Measurements from ENCODE around the gene HOXB7. TPM values are rescaled to one million over a fixed set of nuclear protein-coding genes. Genes with fewer than 3 reads are reported as not detected.
A peak's percentile ranks its signal among the peaks of the same experiment; 100 is the strongest.

The HOXB7 gene
- total RNA-seq: 0.54 TPM

GRCh38 chr17:48610282-48611211 is at the start of gene HOXB7:
Gene HOXB7 (minus strand): TSS chr17:48611017. CDS start chr17:48610918, 99 bp downstream.
- peak in 1 of 3 donors; percentile 39 for DNase-seq (ENCODE audit: low read depth in 2 of 3, low spot score in 2 of 3)

GRCh38 chr17:48655913-48656312 is 45.1 kb upstream of the HOXB7 start:
- DNase-seq (ENCODE audit: low read depth in 2 of 3, low spot score in 2 of 3): no peak

GRCh38 chr17:48649741-48650140 is 38.9 kb upstream of the HOXB7 start:
- DNase-seq (ENCODE audit: low read depth in 2 of 3, low spot score in 2 of 3): no peak

GRCh38 chr17:48647963-48648245 is 37.1 kb upstream of the HOXB7 start:
- DNase-seq (ENCODE audit: low read depth in 2 of 3, low spot score in 2 of 3): no peak

- no peak for DNase-seq (ENCODE audit: low read depth in 2 of 3, low spot score in 2 of 3)
Measured at GRCh38 chr17:48647103-48647962, 36.5 kb upstream of the HOXB7 start.

- no peak for DNase-seq (ENCODE audit: low read depth in 2 of 3, low spot score in 2 of 3)
Measured at GRCh38 chr17:48646183-48647102, 35.6 kb upstream of the HOXB7 start.

- DNase-seq (ENCODE audit: low read depth in 2 of 3, low spot score in 2 of 3): no peak
Measured at GRCh38 chr17:48645639-48646182, 34.9 kb upstream of the HOXB7 start.

GRCh38 chr17:48644910-48645557 is 34.2 kb upstream of the HOXB7 start:
- no peak for DNase-seq (ENCODE audit: low read depth in 2 of 3, low spot score in 2 of 3)

GRCh38 chr17:48644159-48644558 is 33.3 kb upstream of the HOXB7 start:
- DNase-seq (ENCODE audit: low read depth in 2 of 3, low spot score in 2 of 3): no peak

- DNase-seq (ENCODE audit: low read depth in 2 of 3, low spot score in 2 of 3): no peak
Measured at GRCh38 chr17:48643697-48644012, 32.8 kb upstream of the HOXB7 start.

- DNase-seq (ENCODE audit: low read depth in 2 of 3, low spot score in 2 of 3): no peak
Measured at GRCh38 chr17:48642843-48643696, 32.3 kb upstream of the HOXB7 start.

- DNase-seq (ENCODE audit: low read depth in 2 of 3, low spot score in 2 of 3): no peak
Measured at GRCh38 chr17:48642059-48642842, 31.4 kb upstream of the HOXB7 start.

GRCh38 chr17:48641541-48642058 is 30.8 kb upstream of the HOXB7 start:
- DNase-seq (ENCODE audit: low read depth in 2 of 3, low spot score in 2 of 3): no peak

GRCh38 chr17:48640858-48641180 is 30.0 kb upstream of the HOXB7 start:
- DNase-seq (ENCODE audit: low read depth in 2 of 3, low spot score in 2 of 3): no peak

GRCh38 chr17:48639982-48640857 is 29.4 kb upstream of the HOXB7 start:
- DNase-seq (ENCODE audit: low read depth in 2 of 3, low spot score in 2 of 3): no peak

GRCh38 chr17:48639136-48639535 is 28.3 kb upstream of the HOXB7 start:
- no peak for DNase-seq (ENCODE audit: low read depth in 2 of 3, low spot score in 2 of 3)

Measured in hematopoietic multipotent progenitor cell (in vitro differentiated cells).